HUES64 (cell line): ENCODE results near the gene PCDH12.

ENCODE experiments used
- H3K27ac ChIP-seq: 2 replicates; pipeline ENCODE4 v1.7.0; 2013; ENCODE audit warnings: low read depth, low read length, inconsistent platforms
- H3K27me3 ChIP-seq: 2 replicates; pipeline ENCODE4 v1.6.1; 2013; ENCODE audit warnings: mild to moderate bottlenecking, low read length; ENCODE audit not compliant: insufficient read depth
- H3K36me3 ChIP-seq: 2 replicates; pipeline ENCODE4 v1.6.1; 2013; ENCODE audit warnings: mild to moderate bottlenecking, low read length; ENCODE audit not compliant: insufficient read depth
- H3K4me1 ChIP-seq: 2 replicates; pipeline ENCODE4 v1.6.1; 2013; ENCODE audit warnings: mild to moderate bottlenecking, low read length, moderate library complexity; ENCODE audit not compliant: insufficient read depth
- H3K4me3 ChIP-seq: 2 replicates; pipeline ENCODE4 v1.5.1; 2013; ENCODE audit warnings: mild to moderate bottlenecking, low read length, moderate library complexity
- H3K9ac ChIP-seq: 2 replicates; pipeline ENCODE4 v1.6.1; 2013; ENCODE audit warnings: mild to moderate bottlenecking, low read depth, low read length
- H3K9me3 ChIP-seq: 2 replicates; pipeline ENCODE4 v1.6.1; 2013; ENCODE audit warnings: low read depth, low read length; ENCODE audit not compliant: insufficient read depth
- WGBS: fragments of 150-250, 120-280 bp; methylation state at CpG from one replicate; pipeline ENCODE4 v1.1.7; 2013; ENCODE audit warnings: missing lambda C conversion rate; 5-methylcytosine and 5-hydroxymethylcytosine counted together

Gene PCDH12

DNA sequence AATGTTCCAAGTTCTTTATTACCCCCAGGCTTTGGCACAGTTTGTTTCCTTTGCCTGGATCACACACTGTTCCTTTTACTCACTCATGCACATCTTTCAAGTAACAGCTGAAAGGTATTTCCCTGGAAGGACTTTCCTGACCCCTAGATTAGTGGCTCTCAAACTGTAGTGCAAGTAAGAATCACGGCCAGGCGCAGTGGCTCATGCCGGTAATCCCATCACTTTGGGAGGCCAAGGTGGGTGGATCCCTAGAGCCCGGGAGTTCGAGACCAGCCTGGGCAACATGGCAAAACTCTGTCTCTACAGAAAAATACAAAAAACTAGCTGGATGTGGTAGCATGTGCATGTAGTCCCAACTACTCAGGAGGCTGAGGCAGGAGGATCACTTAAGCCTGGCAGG, 53.5 kb downstream of the PCDH12 start:
- peaks cover 6% of the 10 kb centered on the region; the same call in 1 of the 2 replicates for H3K9me3 ChIP-seq
- H3K27me3 ChIP-seq, result no peaks in the 10 kb centered on the region
- WGBS, result 85% methylated on average over 5 of the region's 5 CpGs
- H3K4me1 ChIP-seq, result no peaks in the 10 kb centered on the region
- no peak overlapping the region for H3K4me3 ChIP-seq
- no peaks in the 10 kb centered on the region for H3K36me3 ChIP-seq
- no peak overlapping the region for H3K27ac ChIP-seq
- H3K9ac ChIP-seq, result no peak overlapping the region

GRCh38 chr5:141903261-141903660, 54.7 kb downstream of the PCDH12 start:
- 89% methylated on average over 4 of the region's 4 CpGs for WGBS
- Histone ChIP-seq H3K27ac (no peak overlapping the region), H3K9ac (no peak overlapping the region)

GRCh38 chr5:141902015-141902814, 55.8 kb downstream of the PCDH12 start:
- H3K9me3 ChIP-seq, result peaks cover 6% of the 10 kb centered on the region; the same call in 1 of the 2 replicates
- 86% methylated on average over 5 of the region's 5 CpGs for WGBS
- no peak overlapping the region for H3K9ac ChIP-seq
- no peak overlapping the region for H3K27ac ChIP-seq
- no peaks in the 10 kb centered on the region for H3K36me3 ChIP-seq
- no peaks in the 10 kb centered on the region for H3K27me3 ChIP-seq
- no peak overlapping the region for H3K4me3 ChIP-seq
- no peaks in the 10 kb centered on the region for H3K4me1 ChIP-seq

More at GRCh38 chr5:141903261-141903660, 54.7 kb downstream of the PCDH12 start:
- Histone ChIP-seq H3K36me3 (no peaks in the 10 kb centered on the region), H3K4me3 (no peak overlapping the region), H3K27me3 (no peaks in the 10 kb centered on the region), H3K4me1 (no peaks in the 10 kb centered on the region), H3K9me3 (peaks cover 6% of the 10 kb centered on the region; the same call in 1 of the 2 replicates)

DNA sequence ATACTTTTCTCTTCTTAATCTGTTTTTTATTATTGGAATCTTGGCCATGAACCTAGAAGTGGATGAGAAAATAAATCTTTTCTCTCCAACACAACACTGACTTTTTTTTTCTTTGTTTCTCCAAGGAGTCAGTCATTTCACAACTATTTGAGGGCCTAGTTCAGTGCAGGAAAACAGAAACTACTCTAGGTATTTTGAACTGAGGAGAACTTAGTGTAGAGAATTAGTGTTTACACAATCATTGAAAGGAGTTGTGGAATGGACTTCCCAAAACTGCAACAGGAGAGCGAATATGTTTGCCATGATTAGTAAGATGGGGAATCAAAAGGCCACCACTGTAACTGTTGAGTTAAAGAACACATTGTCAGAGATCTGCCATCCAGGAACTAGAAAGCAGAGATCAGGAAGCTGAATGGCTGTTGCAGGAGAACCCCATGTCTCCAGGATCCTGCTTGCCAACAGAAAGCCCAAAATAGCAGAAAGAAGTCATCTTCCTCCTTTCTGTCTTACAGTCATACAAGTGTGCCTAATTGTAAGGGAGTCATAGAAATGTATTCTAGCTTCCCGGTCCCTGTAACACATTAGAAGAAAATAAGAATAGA, 59.5 kb downstream of the PCDH12 start:
- Histone ChIP-seq H3K4me3 (no peak overlapping the region), H3K27me3 (no peaks in the 10 kb centered on the region), H3K27ac (no peak overlapping the region), H3K9ac (no peak overlapping the region), H3K9me3 (no peaks in the 10 kb centered on the region), H3K36me3 (no peaks in the 10 kb centered on the region), H3K4me1 (no peaks in the 10 kb centered on the region)
- 90% methylated on average over 1 of the region's 2 CpGs for WGBS

GRCh38 chr5:141897425-141897824, 60.6 kb downstream of the PCDH12 start:
- Histone ChIP-seq H3K9me3 (no peaks in the 10 kb centered on the region), H3K9ac (no peak overlapping the region), H3K27ac (no peak overlapping the region), H3K4me3 (no peak overlapping the region), H3K4me1 (no peaks in the 10 kb centered on the region), H3K36me3 (no peaks in the 10 kb centered on the region), H3K27me3 (no peaks in the 10 kb centered on the region)
- WGBS, result 97% methylated on average over 4 of the region's 4 CpGs
